ENCODE data around the gene SELP. TPM values are rescaled to one million over a fixed set of nuclear protein-coding genes. Genes with fewer than 3 reads are reported as not detected.

Gene SELP
- total RNA-seq, 4 donors from 2014 or later, result 0.70 to 8.3 (median 4.9) TPM

- no peak for DNase-seq
- Histone ChIP-seq H3K4me1 (no peaks in the 10 kb centered on the region), H3K27me3 (no peaks in the 10 kb centered on the region), H3K36me3 (no peaks in the 10 kb centered on the region), H3K4me3 (no peak overlapping the region), H3K9me3 (no peaks in the 10 kb centered on the region), H3K27ac (no peak overlapping the region)
- TF ChIP-seq CTCF (IDR thresholded peaks at IDR 0.05) (no peak), POLR2A (IDR thresholded peaks at IDR 0.05) (no peak)
Measured at GRCh38 chr1:169576241-169576934, 53.5 kb downstream of the SELP start.

- Histone ChIP-seq H3K9me3 (no peaks in the 10 kb centered on the region), H3K36me3 (no peaks in the 10 kb centered on the region), H3K4me3 (no peak overlapping the region), H3K27ac (no peak overlapping the region), H3K27me3 (no peaks in the 10 kb centered on the region), H3K4me1 (peaks cover 0 to 6% (median 0%) of the 10 kb centered on the region in 4 donors)
- DNase-seq, result no peak
- TF ChIP-seq CTCF (IDR thresholded peaks at IDR 0.05) (no peak), POLR2A (IDR thresholded peaks at IDR 0.05) (no peak)
Measured at GRCh38 chr1:169574336-169574735, 55.6 kb downstream of the SELP start.

- DNase-seq, result no peak
- Histone ChIP-seq H3K4me1 (peaks cover 0 to 7% (median 0%) of the 10 kb centered on the region in 4 donors), H3K27ac (no peak overlapping the region), H3K9me3 (no peaks in the 10 kb centered on the region), H3K27me3 (no peaks in the 10 kb centered on the region), H3K36me3 (no peaks in the 10 kb centered on the region), H3K4me3 (no peak overlapping the region)
- no peak for TF ChIP-seq CTCF (IDR thresholded peaks at IDR 0.05)
- TF ChIP-seq POLR2A (IDR thresholded peaks at IDR 0.05), result no peak
Measured at GRCh38 chr1:169572187-169572586, 57.7 kb downstream of the SELP start.

GRCh38 chr1:169571450-169571849 lies 58.5 kb downstream of the SELP start:
- Histone ChIP-seq H3K9me3 (no peaks in the 10 kb centered on the region), H3K4me1 (peaks cover 0 to 7% (median 0%) of the 10 kb centered on the region in 4 donors), H3K27me3 (no peaks in the 10 kb centered on the region), H3K36me3 (no peaks in the 10 kb centered on the region), H3K4me3 (no peak overlapping the region), H3K27ac (no peak overlapping the region)
- no peak for TF ChIP-seq POLR2A (IDR thresholded peaks at IDR 0.05)
- DNase-seq, result no peak

GRCh38 chr1:169570172-169570574 lies 59.8 kb downstream of the SELP start:
- Histone ChIP-seq H3K27me3 (no peaks in the 10 kb centered on the region), H3K36me3 (no peaks in the 10 kb centered on the region), H3K9me3 (no peaks in the 10 kb centered on the region), H3K4me3 (no peak overlapping the region), H3K27ac (peak overlapping the region in 1 of 4 donors; percentile 26), H3K4me1 (peaks cover 0 to 7% (median 0%) of the 10 kb centered on the region in 4 donors)
- no peak for DNase-seq
- no peak for TF ChIP-seq CTCF (IDR thresholded peaks at IDR 0.05)
- no peak for TF ChIP-seq POLR2A (IDR thresholded peaks at IDR 0.05)

GRCh38 chr1:169568497-169568896 lies 61.4 kb downstream of the SELP start:
- Histone ChIP-seq H3K27ac (no peak overlapping the region), H3K36me3 (no peaks in the 10 kb centered on the region), H3K27me3 (no peaks in the 10 kb centered on the region), H3K4me1 (peaks cover 0 to 7% (median 0%) of the 10 kb centered on the region in 4 donors), H3K4me3 (no peak overlapping the region), H3K9me3 (no peaks in the 10 kb centered on the region)
- no peak for DNase-seq
- no peak for TF ChIP-seq CTCF (IDR thresholded peaks at IDR 0.05)
- no peak for TF ChIP-seq POLR2A (IDR thresholded peaks at IDR 0.05)

Measured in Peyer's patch (tissue), 4 donors.